ENCODE data around the gene PROSER3. TPM values are rescaled to one million over a fixed set of nuclear protein-coding genes. Genes with fewer than 3 reads are reported as not detected.

PROSER3 gene
- total RNA-seq, 1 donor from 2014 or later, result 13.8 TPM

DNA sequence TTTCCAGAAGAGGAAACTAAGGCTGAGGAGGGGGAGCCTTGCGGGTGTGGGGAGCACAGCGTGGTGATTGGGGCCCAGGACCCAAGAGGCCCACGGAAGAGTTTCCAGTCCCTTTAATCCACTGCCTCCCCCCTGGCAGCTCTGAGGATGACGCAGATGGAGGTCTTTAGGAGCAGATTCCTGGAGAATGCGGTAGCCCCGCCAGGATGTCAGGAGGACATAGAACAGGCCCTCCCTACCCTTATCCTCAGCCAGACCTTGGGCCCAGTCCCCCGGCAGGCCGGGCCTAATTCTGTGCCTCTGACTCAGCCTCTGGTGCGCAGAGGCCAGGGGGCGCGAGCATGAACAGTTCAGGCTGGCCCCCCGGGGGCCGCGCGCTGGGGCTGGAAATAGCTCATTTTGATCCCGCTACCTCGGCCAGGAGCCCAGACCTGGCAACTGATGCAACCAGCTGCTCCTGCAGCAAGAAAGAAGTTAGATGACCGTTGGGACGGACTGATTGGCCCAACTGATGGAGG, 686 bp upstream of the PROSER3 start:
- peak in 1 of 2 donors; percentile 99 for DNase-seq (ENCODE audit: extremely low spot score in 2 of 2)
- Histone ChIP-seq H3K4me3 (peak overlapping the region; percentile 61 to 88), H3K27ac (peak overlapping the region; percentile 97), H3K9me3 (no peaks in the 10 kb centered on the region), H3K36me3 (peaks cover 0 to 25% of the 10 kb centered on the region in 2 donors), H3K4me1 (peaks cover 42% of the 10 kb centered on the region), H3K27me3 (no peaks in the 10 kb centered on the region)
- TF ChIP-seq CTCF (IDR thresholded peaks at IDR 0.05) (no peak), POLR2A (IDR thresholded peaks at IDR 0.05) (peak in 1 of 2 donors; percentile 22), POLR2AphosphoS5 (IDR thresholded peaks at IDR 0.05; ENCODE audit: insufficient read depth in 1 of 2, low read depth in 1 of 2) (peak; percentile 77 to 91)
- intact Hi-C loops (cut with DNase I), result no loop called here

GRCh38 chr19:35759697-35760096, 1.7 kb downstream of the PROSER3 start:
- Histone ChIP-seq H3K27ac (no peak overlapping the region), H3K4me3 (no peak overlapping the region), H3K9me3 (no peaks in the 10 kb centered on the region), H3K27me3 (no peaks in the 10 kb centered on the region), H3K36me3 (peaks cover 0 to 4% of the 10 kb centered on the region in 2 donors), H3K4me1 (peaks cover 38% of the 10 kb centered on the region)
- intact Hi-C loops (cut with DNase I), result no loop called here
- DNase-seq (ENCODE audit: extremely low spot score in 2 of 2), result no peak
- TF ChIP-seq CTCF (IDR thresholded peaks at IDR 0.05) (no peak), POLR2AphosphoS5 (IDR thresholded peaks at IDR 0.05; ENCODE audit: insufficient read depth in 1 of 2, low read depth in 1 of 2) (no peak)

DNA sequence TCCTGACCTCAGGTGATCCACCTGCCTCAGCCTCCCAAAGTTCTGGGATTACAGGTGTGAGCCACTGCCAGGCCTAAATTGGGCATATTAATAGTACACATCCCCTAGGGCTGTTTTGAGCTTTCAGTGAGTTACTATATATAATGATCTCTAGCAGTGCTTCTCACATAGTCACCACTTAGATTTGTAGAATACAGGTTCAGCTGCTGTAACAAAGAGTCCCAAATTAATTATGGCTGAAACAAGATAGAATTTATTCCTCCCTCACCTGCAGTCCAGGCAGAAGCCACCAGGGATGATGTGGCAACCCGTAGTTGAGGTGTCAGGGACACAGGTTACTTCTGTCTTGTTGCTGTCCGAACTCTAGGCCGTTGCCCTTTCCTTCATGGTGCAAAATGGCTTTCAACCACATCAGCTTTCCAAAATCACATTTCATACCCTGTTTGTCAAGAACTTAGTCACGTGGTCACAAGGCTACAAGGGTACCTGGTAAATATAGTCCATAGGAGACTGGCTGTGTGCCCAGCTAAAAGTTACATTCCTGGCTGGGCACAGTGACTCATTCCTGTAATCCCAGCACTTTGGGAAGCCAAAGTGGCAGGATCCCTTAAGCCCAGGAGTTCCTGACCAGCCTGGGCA, 2.9 kb downstream of the PROSER3 start:
- H3K36me3 ChIP-seq, result peaks cover 0 to 4% of the 10 kb centered on the region in 2 donors

DNA sequence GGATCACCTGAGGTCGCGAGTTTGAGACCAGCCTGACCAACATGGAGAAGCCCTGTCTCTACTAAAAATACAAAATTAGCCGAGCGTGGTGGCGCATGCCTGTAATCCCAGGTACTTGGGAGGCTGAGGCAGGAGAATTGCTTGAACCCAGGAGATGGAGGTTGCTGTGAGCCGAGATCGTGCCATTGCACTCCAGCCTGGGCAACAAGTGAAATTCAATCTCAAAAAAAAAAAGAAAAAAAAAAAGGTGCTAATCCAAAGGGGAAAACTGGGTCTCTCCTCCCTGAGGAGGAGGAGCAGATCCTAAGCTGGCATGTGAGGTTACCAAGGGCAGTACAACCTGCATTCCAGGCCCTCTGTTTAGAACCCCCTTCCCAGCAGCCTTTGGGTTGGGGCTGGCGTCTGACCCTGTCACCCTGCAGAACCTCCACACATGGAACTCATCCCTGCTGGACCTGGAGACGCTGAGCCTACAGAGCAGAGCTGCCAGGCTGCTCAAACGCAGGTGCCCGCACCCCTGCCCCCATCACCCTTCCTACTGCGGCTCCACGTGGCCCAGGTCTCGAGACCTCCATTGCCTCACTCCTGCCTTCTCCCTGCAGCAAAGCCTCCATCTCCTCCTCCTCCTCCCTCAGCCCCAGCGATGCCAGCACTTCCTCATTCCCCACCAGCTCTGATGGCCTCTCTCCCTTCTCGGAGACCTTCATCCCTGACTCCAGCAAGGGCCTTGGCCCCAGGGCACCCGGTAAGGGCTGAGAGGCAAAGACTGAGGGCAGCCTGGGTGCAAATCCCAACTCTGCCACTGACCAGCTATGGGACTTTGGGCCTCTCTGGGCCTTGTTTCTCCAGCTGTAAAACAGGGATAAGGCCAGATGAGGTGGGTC, 6.7 kb downstream of the PROSER3 start:
- Histone ChIP-seq H3K4me1 (no peaks in the 10 kb centered on the region), H3K27ac (no peak overlapping the region), H3K9me3 (no peaks in the 10 kb centered on the region), H3K4me3 (no peak overlapping the region), H3K27me3 (no peaks in the 10 kb centered on the region), H3K36me3 (peaks cover 0 to 4% of the 10 kb centered on the region in 2 donors)
- TF ChIP-seq CTCF (IDR thresholded peaks at IDR 0.05) (no peak), POLR2A (IDR thresholded peaks at IDR 0.05) (no peak), POLR2AphosphoS5 (IDR thresholded peaks at IDR 0.05; ENCODE audit: insufficient read depth in 1 of 2, low read depth in 1 of 2) (no peak)
- DNase-seq (ENCODE audit: extremely low spot score in 2 of 2), result no peak
- intact Hi-C loops (cut with DNase I), result no loop called here

More for the DNA sequence above, 2.9 kb downstream of the PROSER3 start:
- TF ChIP-seq POLR2A (IDR thresholded peaks at IDR 0.05) (no peak), POLR2AphosphoS5 (IDR thresholded peaks at IDR 0.05; ENCODE audit: insufficient read depth in 1 of 2, low read depth in 1 of 2) (no peak), CTCF (IDR thresholded peaks at IDR 0.05) (no peak)
- no peaks in the 10 kb centered on the region for H3K9me3 ChIP-seq
- intact Hi-C loops (cut with DNase I), result no loop called here
- H3K27me3 ChIP-seq, result no peaks in the 10 kb centered on the region
- H3K4me1 ChIP-seq, result peaks cover 29% of the 10 kb centered on the region
- no peak overlapping the region for H3K27ac ChIP-seq
- DNase-seq (ENCODE audit: extremely low spot score in 2 of 2), result no peak
- H3K4me3 ChIP-seq, result no peak overlapping the region
